Measurements from ENCODE around the gene SURF4.
"Not testable (repeated sequence)": the region's sequence is repeated elsewhere in the genome, so short reads cannot be mapped to it uniquely, and the experiment has no call there.

The SURF4 gene

DNA sequence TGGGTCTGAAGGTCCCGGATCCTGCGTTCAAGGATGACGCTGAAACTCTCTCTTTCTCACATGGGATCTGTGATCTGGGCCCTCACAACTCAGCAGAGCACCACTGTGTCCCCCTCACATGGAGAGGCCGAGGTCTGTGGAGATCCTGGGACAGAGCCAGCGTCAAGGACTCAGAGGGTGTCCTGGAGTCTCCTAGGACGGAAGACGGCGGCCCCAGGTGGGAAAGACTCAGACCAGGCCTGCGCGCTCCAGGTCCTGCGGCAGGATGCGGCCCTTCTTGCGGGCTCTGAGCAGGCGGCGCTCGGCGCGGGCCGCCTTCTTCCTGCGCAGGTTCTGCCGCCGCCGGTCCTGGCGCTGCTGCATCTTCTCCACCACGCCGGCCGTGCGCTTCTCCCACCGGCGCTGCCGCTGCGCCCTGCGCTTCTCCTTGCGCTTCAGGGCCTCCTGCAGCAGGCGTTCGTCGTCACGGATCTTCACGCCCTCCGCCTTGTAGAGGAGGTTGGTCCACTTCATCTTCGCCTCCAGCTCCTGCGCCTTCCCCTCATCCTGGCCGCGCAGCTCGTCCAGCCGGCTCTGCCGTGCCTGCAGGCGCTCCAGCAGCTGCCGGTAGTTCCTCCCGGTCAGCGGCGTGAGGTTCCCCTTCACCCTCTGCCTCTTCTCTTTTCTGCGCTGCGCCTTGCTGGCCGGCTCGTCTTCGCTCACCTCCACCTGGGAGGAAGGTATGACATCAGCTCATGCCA lies 44.0 kb downstream of the SURF4 start:
- DNase-seq: no peak

DNA sequence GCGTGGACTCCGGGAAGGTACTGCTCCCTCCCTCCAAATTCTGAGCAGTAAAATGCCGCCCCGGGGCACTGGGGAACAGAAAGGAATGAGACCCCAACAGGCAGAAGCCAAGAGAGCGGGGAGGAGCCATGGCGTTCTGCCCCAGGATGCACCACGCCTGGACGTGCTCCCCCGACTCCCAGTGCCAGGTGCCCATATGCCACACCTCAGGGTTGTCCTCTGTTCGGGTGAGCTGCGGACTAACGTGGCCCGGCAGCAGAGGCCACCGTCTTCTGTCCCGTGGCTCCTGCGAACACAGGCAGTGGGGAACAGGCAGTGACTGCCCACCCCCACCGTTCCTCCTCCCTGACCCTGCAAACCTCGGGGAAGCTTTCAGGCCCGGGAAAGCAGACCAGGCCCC lies 44.6 kb downstream of the SURF4 start:
- DNase-seq: no peak

DNA sequence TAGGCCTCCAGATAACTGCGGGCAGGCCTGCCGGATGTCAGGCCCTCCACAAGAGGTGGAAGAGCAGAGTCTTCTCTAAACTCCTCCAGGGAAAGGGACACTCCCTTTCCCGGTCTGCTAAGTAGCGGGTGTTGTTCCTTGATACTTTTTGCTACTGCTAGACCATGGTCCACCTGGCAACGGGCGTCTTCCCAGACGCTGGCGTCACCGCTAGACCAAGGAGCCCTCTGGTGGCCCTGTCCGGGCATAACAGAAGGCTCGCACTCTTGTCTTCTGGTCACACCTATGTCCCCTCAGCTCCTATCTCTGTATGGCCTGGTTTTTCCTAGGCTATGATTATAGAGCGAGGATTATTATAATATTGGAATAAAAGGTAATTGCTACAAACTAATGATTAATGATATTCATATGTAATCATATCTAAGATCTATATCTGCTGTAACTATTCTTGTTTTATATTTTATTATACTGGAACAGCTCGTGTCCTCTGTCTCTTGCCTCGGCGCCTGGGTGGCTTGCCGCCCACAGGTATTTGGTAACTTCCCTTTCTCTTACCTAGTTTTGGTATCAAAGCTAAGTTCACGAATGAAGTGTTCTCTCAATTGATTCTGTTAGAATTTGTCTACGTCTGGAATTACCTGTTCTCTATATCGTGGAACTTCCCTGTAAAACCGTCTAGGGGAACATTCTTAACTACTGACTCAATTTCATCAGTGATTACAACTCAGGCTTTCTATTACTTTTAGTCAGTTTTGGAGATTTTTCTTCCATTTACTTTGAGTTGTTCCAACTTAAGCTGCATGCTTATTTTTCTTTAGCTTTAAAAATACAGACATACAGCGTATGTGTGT lies 46.3 kb downstream of the SURF4 start:
- DNase-seq: not testable (repeated sequence)

DNA sequence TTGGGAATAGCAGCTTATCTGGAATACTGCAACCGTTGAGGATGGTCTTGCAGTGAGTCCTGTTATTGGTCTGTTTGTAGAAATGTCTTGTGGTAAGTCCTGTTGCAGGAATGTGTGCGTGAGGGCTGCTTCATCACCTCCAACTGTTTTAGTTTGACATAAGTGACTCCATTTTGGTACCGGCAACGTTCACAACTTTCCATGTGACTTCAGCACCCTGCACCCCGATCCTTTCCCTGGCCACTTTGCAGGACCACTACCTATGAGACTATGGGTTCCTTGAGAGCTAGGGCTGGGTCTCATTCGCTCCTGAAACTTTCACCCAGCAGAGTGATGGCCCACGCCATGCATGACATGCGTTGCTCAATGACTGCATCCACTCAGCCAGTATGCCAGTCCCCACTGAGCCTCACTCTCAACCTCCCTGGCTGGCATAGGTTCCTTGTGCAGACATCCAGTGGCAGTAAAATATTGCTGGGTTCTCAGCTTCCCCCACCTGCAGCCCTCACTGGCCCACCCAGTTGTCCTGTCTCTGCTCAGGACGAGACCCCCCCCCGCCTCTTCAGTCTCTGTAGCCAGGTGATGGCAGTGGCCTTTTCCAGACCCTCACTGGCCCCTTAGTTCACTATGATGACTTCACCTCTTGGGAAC lies 47.9 kb downstream of the SURF4 start:
- no peak for DNase-seq

DNA sequence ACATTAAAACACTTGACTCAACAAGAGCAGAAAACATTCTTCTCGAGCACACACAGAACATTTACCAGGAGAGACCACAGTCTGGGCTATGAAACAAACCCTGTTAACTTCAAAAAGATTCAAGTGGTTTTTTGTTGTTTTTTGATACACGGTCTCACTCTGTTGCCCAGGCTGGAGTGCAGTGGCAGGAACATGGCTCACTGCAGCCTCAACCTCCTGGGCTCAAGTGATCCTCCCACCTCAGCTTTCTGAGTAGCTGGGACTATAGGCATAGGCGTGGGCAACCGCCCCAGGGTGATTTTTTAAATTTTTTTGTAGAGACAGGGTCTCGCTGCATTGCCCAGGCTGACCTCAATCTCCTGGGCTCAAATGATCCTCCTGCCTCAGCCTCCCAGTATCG lies 48.8 kb downstream of the SURF4 start:
- DNase-seq: not testable (repeated sequence)

DNA sequence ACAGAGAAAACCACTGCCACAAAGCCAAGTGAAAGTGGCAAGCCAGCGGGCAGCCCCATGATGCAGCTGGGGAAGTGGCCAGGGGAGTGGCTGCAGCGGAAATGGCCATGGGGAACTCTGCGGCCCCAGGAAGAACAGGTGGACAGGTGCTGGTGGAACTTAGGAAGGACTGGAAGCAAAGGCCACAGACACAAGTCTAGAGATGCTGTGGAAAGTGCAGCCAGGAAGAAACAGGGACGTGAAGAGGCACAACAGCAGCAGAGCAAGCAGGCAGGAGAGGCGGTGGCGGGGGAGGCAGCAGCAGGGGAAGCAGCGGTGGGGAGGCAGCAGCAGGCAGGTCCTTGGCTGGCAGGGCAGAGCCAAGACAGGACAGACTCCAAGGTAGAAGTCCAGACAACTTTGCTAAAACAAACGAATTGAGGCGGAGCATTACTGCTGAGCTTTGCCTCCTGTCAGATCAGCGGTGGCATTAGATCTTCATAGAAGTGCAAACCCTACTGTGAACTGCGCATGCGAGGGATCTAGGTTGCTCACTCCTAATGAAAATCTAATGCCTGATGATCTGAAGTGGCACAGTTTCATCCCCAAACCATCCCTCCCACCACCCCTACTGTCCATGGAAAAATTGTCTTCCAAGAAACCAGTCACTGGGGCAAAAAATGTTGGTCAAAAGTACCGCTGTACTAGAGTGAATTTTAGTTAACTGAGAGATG lies 51.7 kb downstream of the SURF4 start:
- no peak for DNase-seq

DNA sequence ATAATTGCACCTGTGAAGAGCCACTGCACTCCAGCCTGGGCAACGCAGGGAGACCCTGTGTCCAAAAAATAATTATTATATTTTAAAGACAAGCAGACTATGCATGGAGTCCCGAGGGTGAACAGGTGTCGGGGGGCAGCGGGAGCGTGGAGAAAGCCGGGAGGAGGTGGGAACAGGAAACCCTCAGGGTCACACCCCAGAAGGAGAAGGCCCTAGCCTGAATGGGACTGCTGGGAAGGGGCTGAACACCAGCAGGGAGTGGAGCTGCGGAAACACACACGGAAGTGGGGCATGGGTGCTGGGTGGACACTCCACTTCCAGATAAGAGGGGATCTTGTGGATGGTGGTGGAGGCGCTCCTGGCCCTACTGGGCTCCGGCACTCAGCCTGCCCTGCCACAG lies 52.6 kb downstream of the SURF4 start:
- DNase-seq: no peak

DNA sequence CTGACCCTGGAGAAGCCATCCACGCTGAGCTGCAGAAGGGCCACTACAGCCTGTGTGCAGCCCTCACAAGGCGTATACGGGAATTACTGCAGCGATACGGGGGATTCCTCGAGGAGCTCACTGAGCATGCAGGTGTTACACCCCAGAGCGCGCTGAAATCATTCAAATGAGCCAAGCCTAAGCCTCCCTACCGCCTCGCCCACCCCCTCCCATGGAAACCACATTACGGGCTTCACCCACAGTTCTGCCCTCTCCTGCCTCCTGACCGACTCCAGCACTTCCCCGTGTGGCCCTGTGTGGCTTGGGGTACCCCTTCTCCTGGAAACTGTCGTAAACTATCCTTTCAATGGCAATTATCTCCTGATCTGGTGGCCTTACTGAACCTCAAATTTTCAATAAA lies 53.2 kb downstream of the SURF4 start:
- no peak for DNase-seq

DNA sequence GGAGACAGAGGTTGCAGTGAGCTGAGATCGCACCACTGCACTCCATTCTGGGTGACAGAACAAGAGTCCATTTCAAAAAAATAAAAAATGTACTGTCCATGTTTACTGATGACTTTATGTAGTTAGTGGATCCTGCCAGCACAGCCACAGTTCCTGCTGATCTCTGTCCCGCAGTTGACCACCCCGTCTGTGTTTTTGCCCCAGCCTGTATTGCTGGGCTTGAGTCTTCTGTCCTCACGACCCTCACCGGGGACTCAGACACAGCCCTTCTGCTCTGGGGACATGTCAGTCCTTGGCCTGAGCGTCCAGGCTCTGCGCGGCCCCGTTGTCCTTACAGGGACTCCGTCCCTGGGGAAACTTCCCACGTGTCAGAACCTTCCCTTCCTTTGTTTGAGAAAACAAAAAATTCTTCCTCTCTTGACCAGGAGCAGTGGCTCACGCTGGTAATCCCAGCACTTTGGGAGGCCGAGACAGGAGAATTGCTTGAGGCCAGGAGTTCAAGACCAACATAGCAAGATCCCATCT lies 54.4 kb downstream of the SURF4 start:
- DNase-seq: no peak

DNA sequence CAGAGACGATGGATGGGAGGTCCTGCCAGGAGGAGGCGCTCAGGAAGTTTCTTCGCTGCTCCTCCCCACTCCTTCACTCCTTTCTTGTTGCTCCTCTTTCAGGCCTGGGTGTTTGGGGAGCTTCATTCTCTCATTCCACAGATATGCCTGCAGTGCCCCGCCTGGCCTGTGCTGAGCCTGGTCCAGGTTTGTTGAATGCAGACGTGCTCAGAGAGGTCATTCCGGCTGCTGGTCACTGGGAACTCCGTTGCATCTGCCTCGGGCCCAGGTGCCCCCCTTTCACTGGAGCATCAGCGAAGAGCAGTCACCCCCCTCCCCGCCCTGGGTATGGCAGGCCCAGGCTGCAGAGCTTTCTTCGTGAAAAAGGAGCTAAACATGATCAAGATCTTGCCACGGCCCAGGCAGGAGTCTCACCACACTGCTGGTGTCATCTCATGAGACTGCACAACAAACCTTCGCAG lies 55.4 kb downstream of the SURF4 start:
- no peak for DNase-seq

DNA sequence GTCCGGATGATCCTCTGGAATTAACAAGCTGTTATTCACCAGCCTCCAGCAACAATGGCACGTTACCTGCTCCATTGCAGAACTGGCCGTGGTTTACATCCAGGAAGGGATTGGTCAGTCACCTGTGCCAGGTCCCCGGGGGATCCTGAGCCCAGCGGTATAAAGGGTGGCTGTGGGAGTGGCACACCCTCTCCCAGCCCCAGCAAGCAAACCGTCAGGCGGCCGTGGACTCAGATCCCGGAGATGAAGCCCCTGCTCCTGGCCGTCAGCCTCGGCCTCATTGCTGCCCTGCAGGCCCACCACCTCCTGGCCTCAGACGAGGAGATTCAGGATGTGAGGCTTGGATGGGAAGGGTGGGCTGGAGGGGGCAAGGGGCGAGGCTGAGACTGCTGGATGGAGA lies 58.3 kb downstream of the SURF4 start:
- DNase-seq: not testable (repeated sequence)

DNA sequence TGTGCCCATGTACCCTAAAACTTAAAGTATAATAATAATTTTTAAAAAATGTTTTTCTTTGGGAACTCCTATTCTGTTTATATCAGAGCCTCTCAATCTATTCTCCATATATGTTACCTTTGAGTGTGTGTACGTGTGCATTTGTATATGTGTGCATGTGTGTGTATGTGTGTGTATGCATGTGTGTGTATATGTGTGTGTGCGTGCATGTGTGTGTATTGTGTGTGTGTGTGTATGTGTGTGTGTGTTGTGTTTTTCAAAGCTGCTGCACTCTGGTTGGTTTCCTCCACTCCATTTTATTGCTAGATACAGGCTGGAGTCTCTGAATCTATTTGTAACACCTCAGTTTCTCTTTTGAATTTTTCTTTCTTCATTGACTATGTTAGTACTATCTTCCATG lies 59.9 kb downstream of the SURF4 start:
- no peak for DNase-seq
